Measurements from ENCODE around the gene CCDC110. TPM values are rescaled to one million over a fixed set of nuclear protein-coding genes. Genes with fewer than 3 reads are reported as not detected.

CCDC110 gene
- total RNA-seq, 2 donors from 2014 or later = 1.7 to 3.9 TPM

GRCh38 chr4:185395956-185396723 lies 75.4 kb downstream of the CCDC110 start:
- Histone ChIP-seq H3K9me3 (no peaks in the 10 kb centered on the region), H3K27me3 (no peaks in the 10 kb centered on the region), H3K4me3 (peak overlapping the region; percentile 72 to 81), H3K36me3 (peaks cover 9% of the 10 kb centered on the region), H3K27ac (peak overlapping the region; percentile 100), H3K4me1 (peaks cover 0 to 43% of the 10 kb centered on the region in 2 donors)
- peak; percentile 98 for DNase-seq (ENCODE audit: low spot score)
- no peak for TF ChIP-seq CTCF (IDR thresholded peaks at IDR 0.05)

GRCh38 chr4:185395238-185395955 lies 76.1 kb downstream of the CCDC110 start, which contains the start of gene LRP2BP:
Gene LRP2BP (minus strand): TSS chr4:185395924. CDS start chr4:185378186, 17,738 bp downstream.
- peaks cover 0 to 43% of the 10 kb centered on the region in 2 donors for H3K4me1 ChIP-seq
- no peaks in the 10 kb centered on the region for H3K9me3 ChIP-seq
- peak within 1 kb of the TSS; percentile 100 for H3K27ac ChIP-seq
- H3K27me3 ChIP-seq = no peaks in the 10 kb centered on the region
- peak within 1 kb of the TSS; percentile 72 to 81 for H3K4me3 ChIP-seq
- H3K36me3 ChIP-seq = peaks cover 3% of the 10 kb centered on the region
- TF ChIP-seq CTCF (IDR thresholded peaks at IDR 0.05) = no peak
- no peak for DNase-seq (ENCODE audit: low spot score)

Other genes with a start within 250 kb of the CCDC110 start
- gene LRP2BP, start 75.8 kb downstream of the CCDC110 start, total RNA-seq = 1 to 10 TPM in 1 of 2 donors, under 1 TPM in 1; 0.79 to 1.3 TPM
- gene ANKRD37, start 74.9 kb downstream of the CCDC110 start, total RNA-seq = 10 to 100 TPM in 1 of 2 donors, 1 to 10 TPM in 1; 5.5 to 13.8 TPM
- gene UFSP2, start 45.8 kb downstream of the CCDC110 start, total RNA-seq = 10 to 100 TPM; 28.6 to 35.1 TPM
- gene PDLIM3, start 63.8 kb upstream of the CCDC110 start, total RNA-seq = 100 to 1,000 TPM; 476 to 783 TPM